Activated B cell treated with CpG ODN at 0.5 μM for 24 hours (primary cell): ENCODE data around the gene ABR. TPM values are rescaled to one million over a fixed set of nuclear protein-coding genes. Genes with fewer than 3 reads are reported as not detected.

Experiments
- ATAC-seq: fragments of 200-7000 bp; cut with Tn5 transposase; one replicate; pipeline ENCODE4 v1.10.0; 2021; ENCODE audit warnings: low read depth, mild to moderate bottlenecking, moderate library complexity
- CTCF ChIA-PET: fragments of 350-600 bp; sonication (Branson Sonifier 250); formaldehyde crosslinking; loops from one replicate; lab custom pipeline; 2021; ENCODE audit warnings: antibody characterized with exemption; lab: Charles Lee
- POLR2A ChIA-PET: fragments of 350-600 bp; sonication (Branson Sonifier 250); formaldehyde crosslinking; loops from one replicate; lab custom pipeline; 2021; ENCODE audit warnings: antibody characterized with exemption; lab: Charles Lee
- DNase-seq: peaks from one replicate; pipeline ENCODE4 v3.0.0; 2022
- H3K27ac Mint-ChIP-seq: one replicate; pipeline ENCODE4 v1.8.0; 2020; ENCODE audit warnings: mixed read lengths
- H3K27me3 Mint-ChIP-seq: one replicate; pipeline ENCODE4 v1.8.0; 2021; ENCODE audit warnings: mixed read lengths
- H3K36me3 Mint-ChIP-seq: one replicate; pipeline ENCODE4 v1.8.0; 2021; ENCODE audit warnings: low read depth, mixed read lengths
- H3K4me1 Mint-ChIP-seq: one replicate; pipeline ENCODE4 v1.8.0; 2021; ENCODE audit warnings: mixed read lengths
- H3K4me3 Mint-ChIP-seq: one replicate; pipeline ENCODE4 v1.8.0; 2020; ENCODE audit warnings: mild to moderate bottlenecking, mixed read lengths
- H3K9me3 Mint-ChIP-seq: one replicate; pipeline ENCODE4 v1.8.0; 2020; ENCODE audit warnings: mixed read lengths
- intact Hi-C: fragments of 100-400 bp; cut with micrococcal nuclease; formaldehyde crosslinking; loops from one replicate; pipeline ENCODE4 v1.15.1; 2024
- total RNA-seq: library from RNA; stranded (reverse); gene quantifications from 2 replicates; pipeline ENCODE4 v1.2.3, GENCODE V29; 2022
- TF ChIP-seq, protein P1 (sequence below): fragments of 200-600 bp; IDR thresholded peaks from one replicate; pipeline ENCODE4 v1.8.0; 2022; ENCODE audit warnings: antibody characterized with exemption, mild to moderate bottlenecking

Gene ABR
- total RNA-seq, 1 donor from 2014 or later = 150 TPM

DNA sequence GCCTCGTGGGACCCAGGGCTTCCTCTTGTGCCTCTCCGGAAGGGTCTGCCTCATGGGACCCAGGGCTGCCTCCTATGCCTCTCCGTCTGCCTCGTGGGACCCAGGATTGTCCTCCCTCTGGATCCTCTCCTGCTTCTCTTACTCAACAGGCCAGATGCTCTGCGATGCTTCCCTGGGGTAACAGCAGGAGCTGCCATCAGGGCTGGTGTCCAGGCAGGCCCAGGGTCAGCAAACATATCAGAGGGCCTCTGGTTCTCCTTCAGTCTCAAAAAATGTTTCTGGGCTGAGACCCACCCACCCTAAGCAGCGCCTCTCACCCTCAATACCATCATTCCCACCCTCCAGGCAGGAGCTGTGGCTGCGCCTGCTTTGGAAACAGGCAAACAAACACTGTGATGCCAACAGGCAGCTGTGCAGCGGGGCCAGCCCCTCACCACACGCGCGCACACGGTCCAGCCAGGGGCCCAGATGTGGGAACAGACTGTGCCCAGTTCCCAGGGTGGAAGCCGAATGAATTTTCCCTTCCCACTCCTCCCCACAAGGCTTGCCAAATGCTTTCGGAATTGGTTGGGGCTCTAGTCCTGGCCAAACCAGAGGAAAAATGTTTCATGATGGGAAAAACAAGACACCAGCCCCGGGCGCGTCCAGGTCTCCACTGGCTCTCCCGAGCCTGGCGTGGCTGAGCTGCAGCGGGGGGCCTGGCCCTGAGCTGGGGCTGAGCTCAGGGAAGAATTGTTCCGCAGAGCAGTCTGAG is 171.6 kb downstream of the ABR start:
- intact Hi-C loops = no loop called here
- Mint-ChIP-seq H3K4me1 (no peaks in the 10 kb centered on the region), H3K4me3 (no peak overlapping the region), H3K27me3 (no peaks in the 10 kb centered on the region), H3K27ac (no peak overlapping the region), H3K36me3 (peaks cover 63% of the 10 kb centered on the region), H3K9me3 (no peaks in the 10 kb centered on the region)
- CTCF ChIA-PET = no interaction called here
- ATAC-seq = no peak
- POLR2A ChIA-PET = no interaction called here
- no peak for DNase-seq
- TF ChIP-seq, protein P1, sequence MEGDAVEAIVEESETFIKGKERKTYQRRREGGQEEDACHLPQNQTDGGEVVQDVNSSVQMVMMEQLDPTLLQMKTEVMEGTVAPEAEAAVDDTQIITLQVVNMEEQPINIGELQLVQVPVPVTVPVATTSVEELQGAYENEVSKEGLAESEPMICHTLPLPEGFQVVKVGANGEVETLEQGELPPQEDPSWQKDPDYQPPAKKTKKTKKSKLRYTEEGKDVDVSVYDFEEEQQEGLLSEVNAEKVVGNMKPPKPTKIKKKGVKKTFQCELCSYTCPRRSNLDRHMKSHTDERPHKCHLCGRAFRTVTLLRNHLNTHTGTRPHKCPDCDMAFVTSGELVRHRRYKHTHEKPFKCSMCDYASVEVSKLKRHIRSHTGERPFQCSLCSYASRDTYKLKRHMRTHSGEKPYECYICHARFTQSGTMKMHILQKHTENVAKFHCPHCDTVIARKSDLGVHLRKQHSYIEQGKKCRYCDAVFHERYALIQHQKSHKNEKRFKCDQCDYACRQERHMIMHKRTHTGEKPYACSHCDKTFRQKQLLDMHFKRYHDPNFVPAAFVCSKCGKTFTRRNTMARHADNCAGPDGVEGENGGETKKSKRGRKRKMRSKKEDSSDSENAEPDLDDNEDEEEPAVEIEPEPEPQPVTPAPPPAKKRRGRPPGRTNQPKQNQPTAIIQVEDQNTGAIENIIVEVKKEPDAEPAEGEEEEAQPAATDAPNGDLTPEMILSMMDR = no peak

DNA sequence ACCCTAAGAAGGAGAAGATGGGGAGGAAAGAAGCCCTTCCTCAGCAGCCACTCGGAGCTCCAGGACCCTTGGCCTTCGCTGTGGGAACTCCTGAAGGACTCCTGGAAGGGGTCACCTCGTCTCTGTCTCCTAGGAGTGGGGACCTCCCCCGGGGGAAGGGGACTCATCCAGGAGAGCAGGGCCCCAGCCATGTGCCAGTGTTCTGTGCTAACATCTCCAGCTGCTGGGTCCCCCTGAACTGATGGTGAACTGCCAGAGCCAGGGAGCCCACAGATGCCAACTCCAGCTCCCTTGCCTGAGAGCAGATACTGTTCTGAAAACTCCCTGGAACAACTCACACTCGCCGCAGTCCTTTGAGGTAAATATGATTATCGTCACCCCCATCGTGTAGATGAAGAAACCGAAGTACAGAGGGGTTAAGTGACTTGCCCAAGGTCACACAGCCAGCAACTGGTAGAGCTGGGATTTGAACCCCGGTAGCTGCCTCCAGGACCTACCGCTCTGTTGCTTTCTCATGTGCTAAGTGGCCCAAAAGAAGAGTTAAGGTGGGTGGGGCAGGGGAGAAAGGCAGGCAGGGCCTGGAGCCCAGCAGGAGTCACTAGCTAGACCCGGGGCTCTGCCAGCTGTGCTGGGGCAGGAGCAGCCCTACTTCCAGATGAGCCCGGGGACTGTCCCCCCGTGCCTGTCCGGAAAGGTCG is 172.3 kb downstream of the ABR start:
- Mint-ChIP-seq H3K36me3 (peaks cover 68% of the 10 kb centered on the region), H3K4me1 (no peaks in the 10 kb centered on the region), H3K27me3 (no peaks in the 10 kb centered on the region), H3K4me3 (no peak overlapping the region), H3K9me3 (no peaks in the 10 kb centered on the region), H3K27ac (no peak overlapping the region)
- ChIA-PET CTCF (no interaction called here), POLR2A (no interaction called here)
- DNase-seq (no peak), ATAC-seq (no peak)
- intact Hi-C loops = no loop called here
- TF ChIP-seq, protein P1 = no peak

DNA sequence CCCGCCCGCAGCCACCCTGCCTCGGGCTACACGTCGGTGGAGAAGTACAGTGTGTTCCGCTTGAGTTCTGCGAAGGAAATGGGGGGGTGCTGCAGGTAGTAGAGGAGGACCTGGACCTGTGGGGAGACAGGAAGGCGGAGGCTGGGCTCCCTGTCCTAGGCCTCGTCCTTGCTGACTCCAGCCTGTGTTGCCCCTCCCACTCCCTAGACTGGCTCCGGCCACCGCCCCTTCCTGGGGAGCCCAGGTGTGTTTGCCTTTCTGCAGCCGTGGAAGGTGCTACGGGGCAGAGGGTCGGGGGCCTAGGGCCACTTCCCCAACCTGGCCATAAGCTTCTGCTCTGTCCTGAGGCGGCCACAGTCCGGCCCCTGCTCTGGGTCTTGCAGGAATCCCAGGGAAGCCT is 173.7 kb downstream of the ABR start:
- POLR2A ChIA-PET = no interaction called here
- peaks cover 72% of the 10 kb centered on the region for H3K36me3 Mint-ChIP-seq
- no peak for ATAC-seq

DNA sequence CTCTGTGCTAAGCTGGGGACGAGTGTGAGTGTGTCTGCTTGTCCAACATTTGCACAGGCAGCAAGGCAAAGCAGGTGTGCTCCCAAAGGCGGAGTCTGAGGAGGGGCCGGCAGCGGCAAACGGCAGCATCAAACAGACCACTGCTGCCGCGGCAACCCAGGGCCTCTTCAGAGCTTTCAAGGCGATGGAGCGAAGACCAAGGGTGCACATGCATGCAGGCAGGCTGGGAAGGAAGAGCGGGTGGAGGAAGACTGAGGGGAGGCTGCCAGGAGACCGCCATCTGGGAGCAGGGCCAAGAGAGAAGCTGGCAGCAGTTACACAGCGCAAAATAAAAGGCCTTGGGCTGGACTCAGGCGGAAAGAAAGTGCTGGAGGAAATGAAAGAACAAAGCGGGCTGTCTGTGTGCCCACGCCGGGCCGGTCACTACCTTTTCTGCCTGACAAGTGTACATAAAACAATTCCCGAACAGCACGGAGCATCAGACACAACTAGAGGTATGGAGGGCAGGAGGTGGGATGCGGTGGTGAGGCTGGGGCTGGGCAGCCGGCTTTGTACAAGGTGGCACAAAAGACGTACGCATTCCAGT is 174.3 kb downstream of the ABR start:
- Mint-ChIP-seq H3K27ac (no peak overlapping the region), H3K36me3 (peaks cover 75% of the 10 kb centered on the region), H3K4me3 (no peak overlapping the region), H3K9me3 (no peaks in the 10 kb centered on the region), H3K27me3 (no peaks in the 10 kb centered on the region), H3K4me1 (no peaks in the 10 kb centered on the region)
- intact Hi-C loops = no loop called here
- TF ChIP-seq, protein P1 = no peak
- ATAC-seq (no peak), DNase-seq (no peak)
- ChIA-PET POLR2A (interaction anchor here (0.5 kb wide), 1 partner anchor 9 kb away, joined by 3 read pairs; no protein-coding TSS in a partner anchor), CTCF (no interaction called here)

More for the DNA sequence above, 173.7 kb downstream of the ABR start:
- no peak for DNase-seq
- Mint-ChIP-seq H3K27ac (no peak overlapping the region), H3K4me3 (no peak overlapping the region), H3K9me3 (no peaks in the 10 kb centered on the region), H3K4me1 (no peaks in the 10 kb centered on the region), H3K27me3 (no peaks in the 10 kb centered on the region)
- intact Hi-C loops = no loop called here
- CTCF ChIA-PET = no interaction called here
- TF ChIP-seq, protein P1 = no peak

DNA sequence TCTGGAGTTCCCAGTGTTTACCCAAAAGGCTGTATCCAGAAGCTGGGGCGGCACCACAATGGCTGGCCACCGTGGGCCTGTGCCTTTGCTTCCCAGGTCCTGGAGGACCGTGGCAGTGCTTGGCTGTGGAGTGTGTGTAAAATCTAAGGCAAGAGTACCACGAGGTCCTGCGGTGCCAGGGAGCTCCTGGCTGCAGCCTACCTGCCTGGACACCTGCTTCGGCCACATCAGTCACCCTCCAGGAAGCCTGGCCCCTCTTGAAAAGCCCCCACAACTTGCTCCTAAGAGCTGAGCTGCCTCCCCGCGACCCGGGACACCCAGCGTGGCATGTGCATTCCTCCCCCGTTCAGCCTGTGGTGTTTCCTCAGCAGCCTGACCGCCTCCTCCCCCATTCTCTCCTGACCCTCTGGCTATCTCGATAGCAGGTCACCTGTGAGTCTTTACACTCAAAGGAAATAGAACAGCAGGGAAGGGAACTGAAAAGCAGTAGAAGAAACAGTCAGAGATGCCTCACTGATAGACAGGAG is 174.9 kb downstream of the ABR start:
- ATAC-seq (no peak), DNase-seq (no peak)
- H3K27me3 Mint-ChIP-seq = no peaks in the 10 kb centered on the region
- no peaks in the 10 kb centered on the region for H3K4me1 Mint-ChIP-seq
- H3K27ac Mint-ChIP-seq = peak overlapping the region; percentile 37
- TF ChIP-seq, protein P1 = no peak
- POLR2A ChIA-PET = interaction anchor here (0.5 to 0.6 kb wide), 3 partner anchors 10 to 455 kb away, joined by 3 to 4 read pairs (median 3); no protein-coding TSS in a partner anchor
- H3K9me3 Mint-ChIP-seq = no peaks in the 10 kb centered on the region
- H3K36me3 Mint-ChIP-seq = peaks cover 79% of the 10 kb centered on the region
- intact Hi-C loops = no loop called here
- H3K4me3 Mint-ChIP-seq = no peak overlapping the region
- CTCF ChIA-PET = no interaction called here
